ENCODE measurements around the gene GTPBP3.
"Not testable (repeated sequence)": the region's sequence is repeated elsewhere in the genome, so short reads cannot be mapped to it uniquely, and the experiment has no call there.

Gene GTPBP3

DNA sequence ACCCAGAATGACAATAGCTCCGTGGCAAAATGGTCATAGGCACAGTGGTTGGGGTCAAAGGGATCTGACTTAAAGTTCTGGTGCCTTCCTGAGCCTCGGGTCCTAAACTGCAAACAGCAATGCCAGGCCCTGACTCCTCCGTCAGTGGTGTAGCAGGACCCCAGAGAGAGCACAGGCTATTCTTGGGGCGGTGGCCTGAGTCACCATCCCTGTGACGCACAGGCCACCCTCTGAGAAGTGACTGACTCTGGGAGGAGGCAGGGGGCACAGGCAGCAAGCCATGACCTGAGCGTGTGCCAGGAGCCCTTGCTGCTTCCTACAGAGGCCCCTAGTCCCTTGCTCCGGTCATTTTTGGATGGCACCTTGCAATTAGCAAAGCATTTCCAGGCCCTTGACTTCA lies 21.0 kb downstream of the GTPBP3 start:
- no peaks in the 10 kb centered on the region for H3K79me2 ChIP-seq (ENCODE audit: insufficient read depth, low read length)
- no peak overlapping the region for H3K4me3 ChIP-seq (ENCODE audit: insufficient read depth, low read length, poor library complexity, severe bottlenecking)
- no peaks in the 10 kb centered on the region for H3K9me2 ChIP-seq (replicated peaks; ENCODE audit: insufficient read depth, low read length)
- TF ChIP-seq, protein P1, sequence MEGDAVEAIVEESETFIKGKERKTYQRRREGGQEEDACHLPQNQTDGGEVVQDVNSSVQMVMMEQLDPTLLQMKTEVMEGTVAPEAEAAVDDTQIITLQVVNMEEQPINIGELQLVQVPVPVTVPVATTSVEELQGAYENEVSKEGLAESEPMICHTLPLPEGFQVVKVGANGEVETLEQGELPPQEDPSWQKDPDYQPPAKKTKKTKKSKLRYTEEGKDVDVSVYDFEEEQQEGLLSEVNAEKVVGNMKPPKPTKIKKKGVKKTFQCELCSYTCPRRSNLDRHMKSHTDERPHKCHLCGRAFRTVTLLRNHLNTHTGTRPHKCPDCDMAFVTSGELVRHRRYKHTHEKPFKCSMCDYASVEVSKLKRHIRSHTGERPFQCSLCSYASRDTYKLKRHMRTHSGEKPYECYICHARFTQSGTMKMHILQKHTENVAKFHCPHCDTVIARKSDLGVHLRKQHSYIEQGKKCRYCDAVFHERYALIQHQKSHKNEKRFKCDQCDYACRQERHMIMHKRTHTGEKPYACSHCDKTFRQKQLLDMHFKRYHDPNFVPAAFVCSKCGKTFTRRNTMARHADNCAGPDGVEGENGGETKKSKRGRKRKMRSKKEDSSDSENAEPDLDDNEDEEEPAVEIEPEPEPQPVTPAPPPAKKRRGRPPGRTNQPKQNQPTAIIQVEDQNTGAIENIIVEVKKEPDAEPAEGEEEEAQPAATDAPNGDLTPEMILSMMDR (IDR thresholded peaks at IDR 0.05; ENCODE audit: insufficient read depth, low read length, poor library complexity, severe bottlenecking) = no peak
- TF ChIP-seq EZH2phosphoT487 (conservative IDR thresholded peaks at IDR 0.05; ENCODE audit: low read length) = no peak
- no peak overlapping the region for H3K9ac ChIP-seq (ENCODE audit: low read length)
- no peaks in the 10 kb centered on the region for H3K36me3 ChIP-seq (ENCODE audit: low read length)
- no peaks in the 10 kb centered on the region for H3K27me3 ChIP-seq (ENCODE audit: low read length)
- H3K27ac ChIP-seq (ENCODE audit: low read depth, low read length) = no peak overlapping the region
- H4K20me1 ChIP-seq (ENCODE audit: low read depth, low read length) = no peaks in the 10 kb centered on the region
- no peaks in the 10 kb centered on the region for H3K9me3 ChIP-seq (ENCODE audit: insufficient read depth, low read length)
- 0 out of 2 replicates have a peak, but pooled peaks cover 4% of the 10 kb centered on the region for H3F3A ChIP-seq (ENCODE audit: insufficient read depth)
- H2AFZ ChIP-seq (ENCODE audit: low read depth, low read length, severe bottlenecking) = no peak overlapping the region
- no peak overlapping the region for H3K4me2 ChIP-seq (ENCODE audit: low read depth, low read length, poor library complexity, severe bottlenecking)

DNA sequence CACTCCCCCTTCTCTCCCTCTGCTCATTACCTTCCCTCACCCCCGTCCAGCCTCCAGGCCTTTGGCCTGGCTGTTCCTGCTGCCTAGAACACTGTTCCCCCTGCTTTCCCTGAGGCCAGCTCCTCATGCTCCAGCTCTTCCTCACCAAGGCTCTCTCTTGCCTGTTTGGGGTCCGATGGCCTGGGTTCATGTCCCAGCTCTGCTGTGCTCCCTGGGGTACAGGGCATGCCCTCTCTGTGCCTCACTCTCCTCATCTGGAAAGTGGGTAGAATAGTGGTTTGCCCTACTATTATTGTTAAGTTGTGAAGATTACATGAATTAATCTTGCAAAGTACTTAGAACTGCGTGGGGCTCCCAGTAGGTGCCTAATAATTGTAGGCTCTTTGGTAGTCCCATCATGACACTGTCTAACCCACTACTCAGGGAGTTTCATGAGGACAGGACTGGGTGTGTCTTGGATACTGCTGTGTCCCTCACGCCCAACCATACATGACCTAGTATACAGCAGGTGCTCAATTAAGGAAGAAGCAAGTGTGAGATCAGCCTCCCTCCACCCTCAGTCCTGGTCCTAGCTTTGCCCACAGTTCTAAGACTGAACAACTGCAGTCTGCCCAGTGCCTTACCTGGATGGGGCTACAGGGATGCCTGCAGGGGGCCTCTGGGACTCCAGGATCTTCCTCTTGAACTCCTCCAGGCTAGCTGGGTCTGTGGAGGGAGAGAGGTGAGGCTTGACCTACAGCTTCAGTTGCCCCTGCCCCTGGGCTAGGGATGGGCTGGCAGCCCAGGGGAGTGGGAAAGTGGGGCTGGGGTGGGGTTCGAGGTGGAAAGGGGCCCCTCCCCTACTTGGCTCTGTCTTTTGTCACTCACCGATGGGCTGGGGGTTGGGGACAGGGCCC lies 22.8 kb downstream of the GTPBP3 start:
- no peak for TF ChIP-seq EZH2phosphoT487 (conservative IDR thresholded peaks at IDR 0.05; ENCODE audit: low read length)
- TF ChIP-seq, protein P1 (IDR thresholded peaks at IDR 0.05; ENCODE audit: insufficient read depth, low read length, poor library complexity, severe bottlenecking) = no peak
- no peaks in the 10 kb centered on the region for H4K20me1 ChIP-seq (ENCODE audit: low read depth, low read length)
- H3K27ac ChIP-seq (ENCODE audit: low read depth, low read length) = no peak overlapping the region

DNA sequence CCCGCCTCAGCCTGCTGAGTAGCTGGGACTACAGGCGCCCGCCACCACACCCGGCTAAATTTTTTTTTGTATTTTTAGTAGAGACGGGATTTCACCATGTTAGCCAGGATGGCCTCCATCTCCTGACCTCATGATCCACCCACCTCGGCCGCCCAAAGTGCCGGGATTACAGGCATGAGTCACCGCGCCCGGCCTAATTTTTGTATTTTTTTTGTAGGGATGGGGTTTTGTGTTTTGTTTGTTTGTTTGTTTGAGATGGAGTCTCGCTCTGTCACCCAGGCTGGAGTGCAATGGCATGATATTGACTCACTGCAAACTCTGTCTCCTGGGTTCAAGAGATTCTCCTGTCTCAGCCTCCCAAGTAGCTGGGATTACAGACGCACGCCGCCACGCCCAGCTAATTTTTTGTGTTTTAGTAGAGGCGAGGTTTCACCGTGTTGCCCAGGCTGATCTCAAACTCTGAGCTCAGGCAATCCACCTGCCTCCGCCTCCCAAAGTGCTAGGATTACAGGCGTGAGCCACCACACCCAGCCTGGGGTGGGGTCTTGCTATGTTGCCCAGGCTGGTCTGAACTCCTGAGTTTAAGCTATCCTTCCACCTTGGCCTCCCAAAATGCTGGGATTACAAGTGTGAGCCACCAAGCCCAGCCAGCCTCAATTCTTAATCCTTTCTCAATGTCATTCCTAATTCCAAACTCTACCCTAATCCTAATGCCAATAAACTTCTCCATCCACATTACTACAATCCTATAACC lies 26.7 kb downstream of the GTPBP3 start:
- H3K79me2 ChIP-seq (ENCODE audit: insufficient read depth, low read length); H3K9ac ChIP-seq (ENCODE audit: low read length); H3K9me2 ChIP-seq (replicated peaks; ENCODE audit: insufficient read depth, low read length); H3K4me3 ChIP-seq (ENCODE audit: insufficient read depth, low read length, poor library complexity, severe bottlenecking); H3K27me3 ChIP-seq (ENCODE audit: low read length); H3F3A ChIP-seq (ENCODE audit: insufficient read depth); H3K27ac ChIP-seq (ENCODE audit: low read depth, low read length); H2AFZ ChIP-seq (ENCODE audit: low read depth, low read length, severe bottlenecking); H3K4me2 ChIP-seq (ENCODE audit: low read depth, low read length, poor library complexity, severe bottlenecking); H3K9me3 ChIP-seq (ENCODE audit: insufficient read depth, low read length); H3K36me3 ChIP-seq (ENCODE audit: low read length); H4K20me1 ChIP-seq (ENCODE audit: low read depth, low read length): not testable (repeated sequence)

More for the DNA sequence above, 22.8 kb downstream of the GTPBP3 start:
- Histone ChIP-seq H3K27me3 (ENCODE audit: low read length) (no peaks in the 10 kb centered on the region), H3K4me3 (ENCODE audit: insufficient read depth, low read length, poor library complexity, severe bottlenecking) (no peak overlapping the region), H3K79me2 (ENCODE audit: insufficient read depth, low read length) (no peaks in the 10 kb centered on the region), H3K9ac (ENCODE audit: low read length) (no peak overlapping the region), H3K9me3 (ENCODE audit: insufficient read depth, low read length) (no peaks in the 10 kb centered on the region), H3K4me2 (ENCODE audit: low read depth, low read length, poor library complexity, severe bottlenecking) (no peak overlapping the region), H3K9me2 (replicated peaks; ENCODE audit: insufficient read depth, low read length) (no peaks in the 10 kb centered on the region), H3K36me3 (ENCODE audit: low read length) (no peaks in the 10 kb centered on the region), H3F3A (ENCODE audit: insufficient read depth) (0 out of 2 replicates have a peak, but pooled peaks cover 4% of the 10 kb centered on the region), H2AFZ (ENCODE audit: low read depth, low read length, severe bottlenecking) (no peak overlapping the region)

Data from SU-DHL-6 (cell line).